Cardiac fibroblast (primary cell): ENCODE measurements around the gene PNMA8B.

Experiments used
- DNase-seq, 2 donors: peaks; one replicate each; pipeline versions ENCODE4 v3.0.0 to v3.0.0-alpha.2; 2010; ENCODE audit warnings: low read depth in 2 of 2
- H3K4me3 ChIP-seq, 2 donors: replicated peaks in 1 of 2; 1 replicate in 1 of 2; 2 replicates in 1 of 2; pipeline ENCODE4 v1.5.1; 2011; ENCODE audit warnings: low read depth in 2 of 2, low read length in 2 of 2, mild to moderate bottlenecking in 2 of 2, moderate library complexity in 1 of 2
- TF ChIP-seq, protein P1 (sequence below): IDR thresholded peaks from one replicate; pipeline ENCODE4 v1.5.1; 2011; ENCODE audit warnings: low read depth, mild to moderate bottlenecking, low read length, inconsistent platforms

The PNMA8B gene

DNA sequence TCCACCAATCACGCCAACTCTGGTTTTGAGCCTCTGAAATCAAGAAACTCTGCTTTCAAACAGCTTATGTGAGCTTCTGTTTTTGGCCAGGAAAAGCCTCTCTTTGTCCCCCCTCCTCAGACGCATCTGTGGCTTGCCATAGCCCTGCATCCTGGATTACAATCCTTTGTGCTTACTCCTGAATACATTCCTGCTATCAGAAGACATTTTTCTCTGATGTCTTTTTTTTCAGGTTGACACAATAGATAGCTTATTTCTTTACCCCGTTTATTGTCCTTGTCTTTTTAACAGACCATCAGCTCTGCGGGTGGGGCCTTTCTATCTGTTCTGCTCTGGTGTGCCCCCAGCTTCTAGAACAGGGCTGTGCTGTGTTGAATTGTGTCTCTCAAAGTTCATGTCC lies 11.0 kb downstream of the PNMA8B start:
- no peak overlapping the region for H3K4me3 ChIP-seq
- TF ChIP-seq, protein P1, sequence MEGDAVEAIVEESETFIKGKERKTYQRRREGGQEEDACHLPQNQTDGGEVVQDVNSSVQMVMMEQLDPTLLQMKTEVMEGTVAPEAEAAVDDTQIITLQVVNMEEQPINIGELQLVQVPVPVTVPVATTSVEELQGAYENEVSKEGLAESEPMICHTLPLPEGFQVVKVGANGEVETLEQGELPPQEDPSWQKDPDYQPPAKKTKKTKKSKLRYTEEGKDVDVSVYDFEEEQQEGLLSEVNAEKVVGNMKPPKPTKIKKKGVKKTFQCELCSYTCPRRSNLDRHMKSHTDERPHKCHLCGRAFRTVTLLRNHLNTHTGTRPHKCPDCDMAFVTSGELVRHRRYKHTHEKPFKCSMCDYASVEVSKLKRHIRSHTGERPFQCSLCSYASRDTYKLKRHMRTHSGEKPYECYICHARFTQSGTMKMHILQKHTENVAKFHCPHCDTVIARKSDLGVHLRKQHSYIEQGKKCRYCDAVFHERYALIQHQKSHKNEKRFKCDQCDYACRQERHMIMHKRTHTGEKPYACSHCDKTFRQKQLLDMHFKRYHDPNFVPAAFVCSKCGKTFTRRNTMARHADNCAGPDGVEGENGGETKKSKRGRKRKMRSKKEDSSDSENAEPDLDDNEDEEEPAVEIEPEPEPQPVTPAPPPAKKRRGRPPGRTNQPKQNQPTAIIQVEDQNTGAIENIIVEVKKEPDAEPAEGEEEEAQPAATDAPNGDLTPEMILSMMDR, result no peak
- no peak for DNase-seq

DNA sequence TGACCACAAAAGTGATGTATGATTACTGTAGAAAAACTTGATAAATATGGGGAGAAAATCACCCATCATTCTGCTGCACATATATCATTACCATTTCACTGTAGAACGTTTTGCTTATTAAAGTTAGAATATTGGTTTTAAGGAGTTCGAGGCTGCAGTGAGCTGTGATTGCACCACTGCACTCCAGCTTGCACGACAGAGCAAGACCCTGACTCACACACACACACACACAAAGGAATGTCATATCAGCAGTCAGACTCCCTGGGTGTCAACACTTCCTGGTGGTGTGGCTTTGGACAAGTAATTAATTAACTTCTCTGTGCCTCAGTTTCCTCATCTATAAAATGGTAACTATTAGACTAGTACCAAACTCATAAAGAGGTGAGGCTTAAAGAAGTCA lies 13.0 kb downstream of the PNMA8B start:
- peak; percentile 47 to 61 for DNase-seq
- TF ChIP-seq, protein P1, result no peak

DNA sequence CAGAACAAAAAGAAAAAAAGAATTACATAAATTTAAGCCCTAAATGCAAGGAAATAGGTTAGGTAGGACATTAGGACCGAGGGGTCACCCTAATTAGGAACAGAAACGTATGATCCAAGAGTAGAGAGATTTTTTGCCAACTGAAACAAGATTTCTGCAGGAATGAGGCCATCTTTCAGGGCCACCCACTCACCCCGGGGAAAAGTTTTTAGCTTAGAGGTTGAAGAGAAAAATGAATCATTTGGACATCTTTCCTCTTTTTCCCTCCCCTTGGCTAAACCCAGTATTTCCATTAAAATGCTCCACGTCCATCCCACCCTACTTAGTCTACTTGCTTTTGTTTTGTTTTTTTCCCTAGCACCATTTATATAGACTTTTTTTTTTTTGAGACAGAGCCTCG lies 13.7 kb downstream of the PNMA8B start:
- peak; percentile 41 to 69 for DNase-seq
- no peak overlapping the region for H3K4me3 ChIP-seq
- TF ChIP-seq, protein P1, result no peak

More for the DNA sequence above, 13.0 kb downstream of the PNMA8B start:
- no peak overlapping the region for H3K4me3 ChIP-seq

DNA sequence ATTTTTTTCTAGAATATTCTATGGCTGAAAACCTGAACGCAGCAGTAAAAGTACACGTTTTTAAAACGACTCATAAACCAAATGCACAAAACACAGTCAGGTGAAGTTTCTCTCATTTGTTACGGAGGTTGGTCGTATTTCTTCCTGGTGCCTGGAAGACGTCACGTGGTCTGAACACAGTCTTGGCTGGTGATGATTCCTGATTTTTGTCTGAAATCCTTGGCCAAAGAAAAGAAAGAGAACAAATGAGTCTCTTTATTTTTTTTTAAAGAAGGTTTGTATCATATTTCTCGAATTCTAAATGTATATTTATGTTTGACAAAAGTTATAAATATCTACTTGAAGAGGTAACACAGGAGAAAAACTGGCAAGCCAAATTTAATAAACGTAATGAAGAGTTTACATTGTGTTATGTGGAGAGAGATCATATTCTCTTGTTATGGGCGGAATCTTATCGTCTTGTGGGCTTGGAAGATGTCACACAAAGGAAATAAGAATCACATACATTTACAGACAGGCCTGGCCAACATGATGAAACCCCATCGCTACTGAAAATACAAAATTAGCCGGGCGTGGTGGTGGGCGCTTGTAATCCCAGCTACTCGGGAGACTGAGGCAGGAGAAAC lies 14.3 kb downstream of the PNMA8B start:
- TF ChIP-seq, protein P1, result no peak
- peak; percentile 21 to 72 for DNase-seq
- H3K4me3 ChIP-seq, result no peak overlapping the region

DNA sequence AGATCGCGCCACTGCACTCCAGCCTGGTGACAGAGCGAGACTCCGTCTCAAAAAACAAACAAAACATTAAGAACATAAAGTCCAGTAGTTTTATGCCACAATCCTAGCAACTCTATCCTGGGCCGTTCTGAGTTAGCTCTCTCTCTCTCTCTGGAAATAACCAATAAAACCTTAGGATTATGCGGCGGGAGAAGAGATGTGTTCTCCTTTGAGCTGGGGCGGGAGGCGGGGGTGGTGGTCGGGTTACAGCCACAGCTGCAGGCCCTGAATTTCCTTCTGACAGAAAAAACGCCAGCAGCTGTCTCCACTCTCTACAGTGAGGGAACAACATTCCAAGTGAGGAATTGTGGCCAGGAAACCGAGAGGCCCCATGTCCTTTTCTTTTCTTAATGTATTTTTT lies 15.3 kb downstream of the PNMA8B start:
- DNase-seq, result peak; percentile 49 to 90
- H3K4me3 ChIP-seq, result no peak overlapping the region
- TF ChIP-seq, protein P1, result no peak

DNA sequence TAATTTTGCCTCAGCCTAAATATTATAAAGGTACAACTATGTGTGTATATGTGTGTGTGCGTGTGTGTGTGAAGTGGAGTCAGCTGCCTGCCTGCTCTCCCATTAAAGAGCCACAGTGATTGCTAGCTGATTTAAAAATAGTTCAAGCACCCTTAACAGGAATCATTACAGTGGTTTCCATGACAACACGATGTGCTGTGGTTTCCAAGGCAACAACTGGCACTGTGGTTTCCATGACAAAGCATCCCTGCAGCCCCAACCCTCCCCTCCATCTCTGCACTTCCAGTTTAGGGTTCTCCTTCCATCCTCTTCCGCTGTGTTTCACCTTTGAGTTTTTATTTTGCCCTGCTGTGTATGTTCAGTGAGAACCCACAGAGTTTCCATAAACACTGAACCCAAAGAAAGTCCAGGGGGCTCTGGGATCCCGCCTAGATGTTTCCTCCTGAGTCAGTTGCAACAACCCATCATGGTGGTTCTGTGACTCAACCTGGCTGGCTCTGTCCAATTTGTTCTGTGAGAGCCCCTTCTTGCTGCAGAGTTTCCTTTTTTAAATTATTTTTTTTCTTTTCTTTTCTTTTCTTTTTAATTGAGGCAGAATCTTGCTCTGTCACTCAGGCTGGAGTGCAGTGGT lies 17.2 kb downstream of the PNMA8B start:
- no peak overlapping the region for H3K4me3 ChIP-seq
- DNase-seq, result peak; percentile 73 to 81
- TF ChIP-seq, protein P1, result no peak

DNA sequence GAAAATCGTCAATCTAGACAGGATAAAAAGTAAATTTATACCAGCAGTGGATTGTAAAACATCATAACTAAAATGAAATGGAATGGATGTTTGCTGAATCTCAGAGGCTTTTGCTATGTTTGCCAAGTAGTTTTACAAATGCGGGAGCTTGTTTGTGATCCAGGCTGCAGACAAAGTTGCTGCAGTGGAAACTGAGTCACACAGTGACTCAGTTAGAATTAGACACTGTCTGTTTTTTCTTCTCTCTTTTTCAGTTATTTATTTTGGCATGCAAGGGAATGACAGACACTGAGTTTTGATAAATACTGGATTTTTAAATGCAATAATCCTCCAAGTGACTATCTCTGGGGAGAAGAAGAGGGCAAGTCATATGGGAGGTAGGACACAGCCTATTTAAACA lies 19.7 kb downstream of the PNMA8B start:
- TF ChIP-seq, protein P1, result no peak
- DNase-seq, result peak in 1 of 2 donors; percentile 80
- H3K4me3 ChIP-seq, result no peak overlapping the region
